ENCODE data around the gene PRR35. TPM values are rescaled to one million over a fixed set of nuclear protein-coding genes. Genes with fewer than 3 reads are reported as not detected.

The PRR35 gene
- total RNA-seq, 1 donor from 2014 or later, result not detected

DNA sequence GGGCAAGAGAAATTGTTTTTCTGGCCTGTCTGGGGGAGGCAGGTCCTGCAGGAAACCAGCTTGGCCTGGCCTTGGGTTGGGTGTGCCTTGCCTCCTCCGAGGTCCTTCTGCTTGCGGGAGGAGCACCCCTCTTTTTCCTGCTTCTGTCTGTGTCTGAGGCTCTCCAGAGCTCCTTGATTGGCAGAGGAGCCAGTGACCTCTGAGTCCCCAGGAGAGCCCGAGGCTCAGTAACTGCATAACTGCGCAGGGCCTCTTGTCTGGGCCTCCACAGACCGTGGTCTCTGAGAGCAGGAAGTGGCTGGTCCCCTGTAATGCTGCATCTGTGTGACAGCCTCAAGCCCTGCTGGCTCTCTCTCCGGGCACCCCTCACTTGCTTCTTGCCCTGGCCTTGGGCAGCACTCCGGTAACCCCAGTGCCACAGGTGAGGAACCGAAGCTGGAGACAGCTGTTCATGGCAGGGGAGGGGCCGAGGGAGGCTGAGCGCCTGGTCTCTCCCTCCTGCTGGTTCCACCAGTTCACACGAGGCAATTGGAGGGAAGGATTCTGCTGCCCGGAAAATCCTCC is 31.1 kb upstream of the PRR35 start:
- no peaks in the 10 kb centered on the region for H3K9me3 ChIP-seq
- peak overlapping the region; percentile 83 for H3K27ac ChIP-seq
- H3K27me3 ChIP-seq (ENCODE audit: low read depth), result no peaks in the 10 kb centered on the region
- TF ChIP-seq, protein P1, sequence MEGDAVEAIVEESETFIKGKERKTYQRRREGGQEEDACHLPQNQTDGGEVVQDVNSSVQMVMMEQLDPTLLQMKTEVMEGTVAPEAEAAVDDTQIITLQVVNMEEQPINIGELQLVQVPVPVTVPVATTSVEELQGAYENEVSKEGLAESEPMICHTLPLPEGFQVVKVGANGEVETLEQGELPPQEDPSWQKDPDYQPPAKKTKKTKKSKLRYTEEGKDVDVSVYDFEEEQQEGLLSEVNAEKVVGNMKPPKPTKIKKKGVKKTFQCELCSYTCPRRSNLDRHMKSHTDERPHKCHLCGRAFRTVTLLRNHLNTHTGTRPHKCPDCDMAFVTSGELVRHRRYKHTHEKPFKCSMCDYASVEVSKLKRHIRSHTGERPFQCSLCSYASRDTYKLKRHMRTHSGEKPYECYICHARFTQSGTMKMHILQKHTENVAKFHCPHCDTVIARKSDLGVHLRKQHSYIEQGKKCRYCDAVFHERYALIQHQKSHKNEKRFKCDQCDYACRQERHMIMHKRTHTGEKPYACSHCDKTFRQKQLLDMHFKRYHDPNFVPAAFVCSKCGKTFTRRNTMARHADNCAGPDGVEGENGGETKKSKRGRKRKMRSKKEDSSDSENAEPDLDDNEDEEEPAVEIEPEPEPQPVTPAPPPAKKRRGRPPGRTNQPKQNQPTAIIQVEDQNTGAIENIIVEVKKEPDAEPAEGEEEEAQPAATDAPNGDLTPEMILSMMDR (IDR thresholded peaks at IDR 0.05), result no peak
- intact Hi-C loops (cut with DNase I), result no loop called here
- no peaks in the 10 kb centered on the region for H3K36me3 ChIP-seq
- ATAC-seq (no peak), DNase-seq (no peak)
- H3K4me3 ChIP-seq, result peak overlapping the region; percentile 85
- peaks cover 43% of the 10 kb centered on the region for H3K4me1 ChIP-seq

DNA sequence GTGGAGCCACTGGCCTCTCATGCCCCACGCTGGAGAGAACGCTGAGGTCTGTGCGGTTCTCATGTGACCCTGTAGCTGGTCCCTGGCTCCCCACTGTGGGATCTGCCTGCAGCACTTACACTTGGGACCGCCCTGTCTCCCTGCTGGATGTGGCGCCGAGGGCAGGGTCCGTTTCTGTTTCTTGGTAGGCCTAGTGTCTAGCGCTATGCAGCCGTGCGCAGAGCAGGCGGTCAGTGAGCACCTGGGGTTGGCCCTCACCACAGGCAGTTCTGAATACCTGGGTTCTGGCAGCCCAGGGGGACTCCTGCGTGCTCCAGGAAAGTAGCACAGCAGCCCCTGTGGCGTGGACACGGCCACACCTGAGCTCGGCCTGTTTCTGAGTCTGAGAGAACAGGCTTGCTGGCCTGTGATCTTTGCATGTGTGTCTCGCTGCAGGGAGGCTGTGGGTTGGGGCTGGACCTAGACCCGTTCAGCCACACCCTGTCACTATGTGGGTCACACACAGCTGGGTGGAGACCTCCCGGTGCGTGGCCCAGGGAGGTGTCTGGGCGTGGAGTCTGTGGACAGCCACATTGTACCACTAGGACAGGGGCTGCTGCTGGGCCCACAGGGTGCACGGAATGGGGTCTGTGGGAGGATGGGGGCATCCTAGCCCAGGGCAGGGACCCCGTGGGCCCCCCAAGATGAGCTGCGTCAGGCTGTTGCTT is 29.9 kb upstream of the PRR35 start:
- H3K4me1 ChIP-seq, result peaks cover 38% of the 10 kb centered on the region
- intact Hi-C loops (cut with DNase I), result no loop called here
- TF ChIP-seq, protein P1 (IDR thresholded peaks at IDR 0.05), result no peak
- H3K4me3 ChIP-seq, result no peak overlapping the region
- no peak for DNase-seq
- ATAC-seq, result no peak
- H3K36me3 ChIP-seq, result no peaks in the 10 kb centered on the region
- no peaks in the 10 kb centered on the region for H3K27me3 ChIP-seq (ENCODE audit: low read depth)
- H3K27ac ChIP-seq, result peak overlapping the region; percentile 6
- H3K9me3 ChIP-seq, result no peaks in the 10 kb centered on the region

DNA sequence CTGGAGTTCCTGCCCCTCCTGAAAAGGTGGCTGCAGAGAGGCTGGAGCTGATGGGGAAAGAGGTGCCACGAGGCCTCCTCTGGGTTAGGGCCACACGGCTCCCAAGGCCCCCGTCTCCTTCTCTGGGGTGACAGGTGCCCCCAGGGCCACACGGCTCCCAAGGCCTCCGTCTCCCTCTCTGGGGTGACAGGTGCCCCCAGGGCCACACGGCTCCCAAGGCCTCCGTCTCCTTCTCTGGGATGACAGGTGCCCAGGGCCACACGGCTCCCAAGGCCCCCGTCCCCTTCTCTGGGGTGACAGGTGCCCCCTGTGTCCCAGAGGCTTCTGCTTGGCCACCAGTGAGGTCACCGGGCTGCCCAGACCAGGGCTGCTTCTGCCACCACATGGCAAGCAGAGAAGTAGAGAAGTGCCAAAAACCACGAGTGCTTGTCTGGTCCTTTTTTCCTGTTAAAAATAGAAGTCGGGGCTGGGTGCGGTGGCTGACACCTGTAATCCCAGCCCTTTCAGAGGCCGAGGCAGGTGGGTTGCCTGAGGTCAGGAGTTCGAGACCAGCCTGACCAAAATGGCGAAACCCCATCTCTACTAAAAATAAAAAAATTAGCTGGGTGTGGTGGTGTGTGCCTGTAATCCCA is 28.6 kb upstream of the PRR35 start:
- no peak for ATAC-seq
- H3K27me3 ChIP-seq (ENCODE audit: low read depth), result no peaks in the 10 kb centered on the region
- no peaks in the 10 kb centered on the region for H3K9me3 ChIP-seq
- intact Hi-C loops (cut with DNase I), result no loop called here
- TF ChIP-seq, protein P1 (IDR thresholded peaks at IDR 0.05), result no peak
- H3K36me3 ChIP-seq, result no peaks in the 10 kb centered on the region
- H3K4me1 ChIP-seq, result peaks cover 30% of the 10 kb centered on the region
- no peak overlapping the region for H3K27ac ChIP-seq
- no peak for DNase-seq
- no peak overlapping the region for H3K4me3 ChIP-seq

DNA sequence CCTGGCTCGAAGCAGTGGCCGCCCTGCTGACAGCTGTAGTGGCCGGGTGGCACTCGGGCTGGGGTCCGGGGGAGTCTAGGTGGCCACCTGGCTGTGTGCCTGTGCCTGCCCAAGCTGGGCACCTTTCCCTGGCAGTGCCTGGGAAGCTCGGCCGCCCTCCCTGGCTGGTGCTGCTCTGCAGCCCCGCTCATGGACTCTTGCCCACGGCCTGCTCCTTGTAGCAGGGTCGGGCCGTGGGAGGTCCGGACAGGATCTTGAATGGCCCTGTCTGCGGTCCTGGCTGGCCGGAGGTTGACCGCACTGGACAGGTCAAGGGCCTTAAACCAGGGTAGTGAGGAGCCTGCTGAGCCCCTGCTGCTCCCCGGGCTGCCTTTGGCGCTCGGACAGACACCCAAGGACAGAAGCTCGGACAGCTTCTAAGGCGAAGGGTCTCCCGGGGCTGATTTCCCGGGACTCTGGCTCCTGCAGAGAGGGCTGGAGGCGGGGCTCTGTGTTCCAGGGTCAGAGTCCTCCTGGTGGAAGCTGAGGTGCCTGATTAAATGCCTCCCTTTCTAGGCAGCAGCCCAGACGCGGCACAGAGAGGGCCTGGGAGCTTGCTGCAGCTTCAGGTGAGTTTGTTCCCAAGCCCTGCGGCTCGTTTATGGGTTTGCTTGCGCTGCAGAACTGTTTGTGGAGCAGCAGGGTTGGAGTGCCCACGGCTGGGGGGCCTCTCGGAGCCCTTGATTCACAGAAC is 26.6 kb upstream of the PRR35 start:
- Histone ChIP-seq H3K27ac (no peak overlapping the region), H3K9me3 (no peaks in the 10 kb centered on the region), H3K27me3 (ENCODE audit: low read depth) (no peaks in the 10 kb centered on the region), H3K4me1 (peaks cover 25% of the 10 kb centered on the region), H3K4me3 (no peak overlapping the region), H3K36me3 (peaks cover 13% of the 10 kb centered on the region)
- TF ChIP-seq, protein P1 (IDR thresholded peaks at IDR 0.05), result no peak
- no peak for DNase-seq
- no peak for ATAC-seq
- intact Hi-C loops (cut with DNase I), result no loop called here

DNA sequence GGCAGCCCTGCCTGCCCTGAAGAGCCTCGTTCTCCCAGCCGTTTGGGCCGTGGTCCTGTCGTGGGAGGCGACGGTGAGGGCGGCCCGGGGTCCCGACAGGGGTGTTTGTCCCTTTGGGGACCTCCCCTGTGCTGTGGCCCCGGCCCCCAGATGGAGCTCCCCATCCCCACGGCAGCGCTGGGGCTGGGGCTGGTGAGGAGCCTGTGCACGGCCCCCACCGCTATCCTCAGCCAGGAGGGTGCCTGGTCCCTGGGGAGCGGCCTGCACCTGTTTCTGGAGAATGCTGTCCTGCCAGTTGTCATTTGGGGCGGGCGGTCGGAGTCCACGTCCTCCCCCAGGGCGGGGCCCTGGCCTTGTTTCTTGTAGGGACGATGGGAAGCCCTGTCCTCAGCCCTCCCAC is 26.1 kb upstream of the PRR35 start:
- DNase-seq (no peak), ATAC-seq (no peak)
- Histone ChIP-seq H3K4me1 (peaks cover 19% of the 10 kb centered on the region), H3K4me3 (no peak overlapping the region), H3K36me3 (peaks cover 18% of the 10 kb centered on the region), H3K27me3 (ENCODE audit: low read depth) (no peaks in the 10 kb centered on the region), H3K27ac (no peak overlapping the region), H3K9me3 (no peaks in the 10 kb centered on the region)
- TF ChIP-seq, protein P1 (IDR thresholded peaks at IDR 0.05), result no peak
- intact Hi-C loops (cut with DNase I), result no loop called here

Data from lower lobe of right lung (tissue), 2 donors.